ENCODE results near the gene LURAP1L.

- TF ChIP-seq, protein P1, sequence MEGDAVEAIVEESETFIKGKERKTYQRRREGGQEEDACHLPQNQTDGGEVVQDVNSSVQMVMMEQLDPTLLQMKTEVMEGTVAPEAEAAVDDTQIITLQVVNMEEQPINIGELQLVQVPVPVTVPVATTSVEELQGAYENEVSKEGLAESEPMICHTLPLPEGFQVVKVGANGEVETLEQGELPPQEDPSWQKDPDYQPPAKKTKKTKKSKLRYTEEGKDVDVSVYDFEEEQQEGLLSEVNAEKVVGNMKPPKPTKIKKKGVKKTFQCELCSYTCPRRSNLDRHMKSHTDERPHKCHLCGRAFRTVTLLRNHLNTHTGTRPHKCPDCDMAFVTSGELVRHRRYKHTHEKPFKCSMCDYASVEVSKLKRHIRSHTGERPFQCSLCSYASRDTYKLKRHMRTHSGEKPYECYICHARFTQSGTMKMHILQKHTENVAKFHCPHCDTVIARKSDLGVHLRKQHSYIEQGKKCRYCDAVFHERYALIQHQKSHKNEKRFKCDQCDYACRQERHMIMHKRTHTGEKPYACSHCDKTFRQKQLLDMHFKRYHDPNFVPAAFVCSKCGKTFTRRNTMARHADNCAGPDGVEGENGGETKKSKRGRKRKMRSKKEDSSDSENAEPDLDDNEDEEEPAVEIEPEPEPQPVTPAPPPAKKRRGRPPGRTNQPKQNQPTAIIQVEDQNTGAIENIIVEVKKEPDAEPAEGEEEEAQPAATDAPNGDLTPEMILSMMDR (IDR thresholded peaks at IDR 0.05 in 8 of 11, conservative IDR thresholded peaks at IDR 0.05 in 3 of 11): no peak
- no peak for TF ChIP-seq POLR2A (IDR thresholded peaks at IDR 0.05)
- TF ChIP-seq POLR2AphosphoS5 (IDR thresholded peaks at IDR 0.05): no peak
Measured at GRCh38 chr9:12801663-12802062, 26.8 kb downstream of the LURAP1L start.
